Putamen (tissue), 1 donor: ENCODE results near the gene TMEM135.
"Not testable (repeated sequence)": the region's sequence is repeated elsewhere in the genome, so short reads cannot be mapped to it uniquely, and the experiment has no call there.

ENCODE experiments used
- DNase-seq: peaks from one replicate; pipeline ENCODE4 v3.0.0-alpha.2; 2016; ENCODE audit warnings: low spot score

The TMEM135 gene

GRCh38 chr11:87076874-87077429 lies 39.2 kb downstream of the TMEM135 start:
- DNase-seq, result no peak

GRCh38 chr11:87081358-87081757 lies 43.6 kb downstream of the TMEM135 start:
- DNase-seq, result no peak

GRCh38 chr11:87082590-87082989 lies 44.9 kb downstream of the TMEM135 start:
- DNase-seq, result no peak

GRCh38 chr11:87083029-87083428 lies 45.3 kb downstream of the TMEM135 start:
- DNase-seq, result no peak

- DNase-seq, result no peak
These were observed 54.4 kb downstream of the TMEM135 start for GRCh38 chr11:87092159-87092558.

GRCh38 chr11:87092567-87092966 lies 54.8 kb downstream of the TMEM135 start:
- no peak for DNase-seq

GRCh38 chr11:87097582-87097981 lies 59.8 kb downstream of the TMEM135 start:
- DNase-seq, result no peak

GRCh38 chr11:87101956-87102580 lies 64.3 kb downstream of the TMEM135 start:
- DNase-seq, result no peak

- DNase-seq, result not testable (repeated sequence)
These were observed 68.1 kb downstream of the TMEM135 start for GRCh38 chr11:87105826-87106225.

- not testable (repeated sequence) for DNase-seq
These were observed 69.6 kb downstream of the TMEM135 start for GRCh38 chr11:87107379-87107778.

GRCh38 chr11:87110443-87111131 lies 72.9 kb downstream of the TMEM135 start:
- no peak for DNase-seq

- no peak for DNase-seq
These were observed 76.4 kb downstream of the TMEM135 start for GRCh38 chr11:87114093-87114492.

- DNase-seq, result no peak
These were observed 78.5 kb downstream of the TMEM135 start for GRCh38 chr11:87116185-87116584.

GRCh38 chr11:87120937-87121336 lies 83.2 kb downstream of the TMEM135 start:
- no peak for DNase-seq

GRCh38 chr11:87122852-87123251 lies 85.1 kb downstream of the TMEM135 start:
- no peak for DNase-seq

GRCh38 chr11:87125257-87125656 lies 87.5 kb downstream of the TMEM135 start:
- no peak for DNase-seq

GRCh38 chr11:87127101-87127500 lies 89.4 kb downstream of the TMEM135 start:
- DNase-seq, result no peak

GRCh38 chr11:87128372-87128771 lies 90.6 kb downstream of the TMEM135 start:
- DNase-seq, result no peak

GRCh38 chr11:87134524-87135106 lies 96.9 kb downstream of the TMEM135 start:
- DNase-seq, result no peak

GRCh38 chr11:87136236-87136635 lies 98.5 kb downstream of the TMEM135 start:
- DNase-seq, result no peak

- DNase-seq, result no peak
These were observed 100.0 kb downstream of the TMEM135 start for GRCh38 chr11:87137711-87138110.

GRCh38 chr11:87139475-87139874 lies 101.7 kb downstream of the TMEM135 start:
- DNase-seq, result no peak

GRCh38 chr11:87141322-87141721 lies 103.6 kb downstream of the TMEM135 start:
- DNase-seq, result no peak
